Glomerular visceral epithelial cell (primary cell): ENCODE data around the gene CEPT1.

Experiments used
- DNase-seq: peaks from one replicate; pipeline ENCODE4 v3.0.0-alpha.2; 2016; ENCODE audit errors: extremely low spot score

CEPT1 gene

DNA sequence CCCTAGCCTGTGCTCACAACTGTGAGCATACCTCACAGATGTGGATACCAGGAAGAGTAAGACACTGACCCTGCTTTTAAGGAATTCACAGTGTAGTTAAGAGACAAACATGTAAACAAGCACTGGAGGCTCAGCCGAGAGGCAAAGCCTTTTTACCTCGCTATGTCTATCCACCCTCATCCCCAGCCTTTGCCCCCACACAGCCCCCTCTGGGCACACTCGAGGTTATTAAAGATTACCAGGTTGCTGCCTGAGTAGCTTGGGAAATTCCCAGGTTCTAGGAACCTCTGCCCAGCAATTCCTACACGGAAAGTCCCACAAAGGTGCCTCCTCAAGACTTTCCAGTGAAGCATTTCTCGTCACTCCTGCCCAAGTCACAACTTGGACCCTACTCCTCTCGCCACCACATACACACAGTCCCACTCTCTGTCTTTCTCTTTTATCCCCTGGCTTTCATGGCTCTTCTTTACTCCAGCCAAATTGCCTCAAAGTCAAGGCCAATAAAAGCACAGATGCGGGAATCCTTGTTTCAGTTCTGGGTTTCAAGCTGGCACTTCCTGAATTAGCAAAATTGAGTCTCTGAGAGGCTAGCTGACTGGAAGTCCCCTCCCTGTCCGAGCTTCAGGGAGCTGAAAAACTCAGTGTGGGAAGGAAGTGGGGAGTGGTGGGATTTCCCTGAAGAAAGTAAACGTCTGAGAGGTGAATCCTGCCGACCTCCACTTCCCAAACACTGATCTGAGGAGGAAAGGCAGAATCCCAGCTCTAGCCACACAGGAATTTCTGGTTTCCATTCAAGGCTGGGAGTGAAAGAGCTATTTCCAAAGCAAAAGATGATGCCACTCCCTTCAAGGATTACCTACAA is 52.9 kb downstream of the CEPT1 start:
- DNase-seq, result peak; percentile 63

DNA sequence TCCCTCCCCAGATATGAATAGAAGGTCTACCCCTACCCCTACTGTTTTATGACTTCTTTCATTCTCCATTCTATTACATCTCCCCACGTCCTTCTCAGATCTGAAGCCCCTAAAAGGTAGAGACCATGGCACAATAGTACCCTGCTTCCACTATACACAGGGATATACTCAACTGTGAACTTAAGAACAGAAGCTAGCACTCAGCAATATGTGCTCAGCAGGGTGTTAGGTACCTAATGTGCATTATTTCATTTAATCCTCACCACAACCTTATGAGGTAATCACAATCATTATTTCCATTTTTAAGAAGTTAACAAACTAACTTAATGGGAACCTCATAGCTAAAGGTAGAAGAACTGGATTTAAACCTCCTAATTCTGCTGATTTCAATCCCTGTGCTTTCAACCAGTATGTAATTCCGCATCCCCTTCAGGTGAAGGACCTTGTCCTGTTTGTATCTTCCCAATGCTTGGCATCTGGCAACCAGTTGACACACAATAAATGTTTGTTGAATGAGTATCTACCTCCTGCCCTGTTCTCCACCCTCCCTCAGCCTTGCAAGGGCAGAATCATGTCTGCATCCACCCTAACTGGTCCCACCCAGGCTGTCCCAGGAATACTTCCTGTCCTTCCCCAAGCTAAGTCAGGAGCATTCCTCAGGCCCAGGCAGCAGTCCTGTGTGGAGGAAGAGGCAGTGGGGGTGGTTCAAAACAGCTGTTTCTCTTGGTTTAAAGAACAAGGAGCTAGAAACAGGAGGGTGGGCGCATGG is 53.9 kb downstream of the CEPT1 start:
- no peak for DNase-seq

DNA sequence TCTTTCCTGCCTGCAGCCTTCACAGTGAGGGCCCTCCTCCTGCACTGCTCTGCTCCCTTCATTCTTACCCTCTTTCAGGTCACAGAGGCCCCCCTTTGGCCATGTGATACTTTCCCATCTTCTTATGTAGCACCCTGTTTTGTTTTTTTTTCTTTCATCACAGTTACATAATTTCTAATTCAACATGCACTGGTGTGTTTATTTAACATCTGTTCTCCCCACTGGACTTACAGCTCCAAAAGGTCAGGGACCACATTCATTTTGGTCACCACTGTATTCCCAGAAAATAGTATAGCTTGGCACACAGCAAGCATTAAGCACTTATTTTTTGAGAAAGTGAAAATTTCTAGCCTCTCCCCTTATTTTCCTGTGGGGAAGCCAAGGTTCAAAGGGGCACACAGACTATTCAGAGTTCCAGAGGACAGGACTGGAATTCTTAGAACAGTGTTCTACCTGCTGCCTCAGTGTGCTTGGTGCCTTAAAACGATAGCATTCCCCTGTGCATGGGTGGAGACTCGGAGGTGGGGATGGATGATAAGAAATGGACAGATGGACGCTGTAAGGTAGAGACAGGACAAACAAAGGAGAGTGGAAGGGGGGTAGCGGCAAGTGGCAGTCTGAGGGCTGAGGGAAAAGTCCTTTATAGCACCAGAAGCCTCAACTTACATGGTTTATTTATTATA is 55.1 kb downstream of the CEPT1 start:
- no peak for DNase-seq

DNA sequence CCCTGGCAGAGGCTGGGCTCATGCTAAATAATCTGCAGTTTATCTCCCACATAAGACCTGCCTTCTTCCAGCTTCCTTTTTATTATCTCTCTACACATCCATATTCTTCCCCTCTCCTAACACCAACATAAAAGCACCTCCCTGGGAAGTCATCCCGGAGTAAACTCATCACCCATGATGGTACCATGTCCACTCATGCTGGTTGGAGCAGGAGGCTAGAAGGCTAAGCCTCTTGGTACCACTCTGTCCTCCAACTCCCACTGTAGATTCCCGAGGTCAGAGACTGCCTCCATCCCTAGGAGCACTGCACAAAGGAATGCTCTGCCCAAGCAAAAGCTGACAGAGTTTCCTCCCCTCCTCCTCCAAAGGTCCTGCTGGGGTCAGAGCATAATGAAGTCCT is 56.2 kb downstream of the CEPT1 start:
- no peak for DNase-seq

DNA sequence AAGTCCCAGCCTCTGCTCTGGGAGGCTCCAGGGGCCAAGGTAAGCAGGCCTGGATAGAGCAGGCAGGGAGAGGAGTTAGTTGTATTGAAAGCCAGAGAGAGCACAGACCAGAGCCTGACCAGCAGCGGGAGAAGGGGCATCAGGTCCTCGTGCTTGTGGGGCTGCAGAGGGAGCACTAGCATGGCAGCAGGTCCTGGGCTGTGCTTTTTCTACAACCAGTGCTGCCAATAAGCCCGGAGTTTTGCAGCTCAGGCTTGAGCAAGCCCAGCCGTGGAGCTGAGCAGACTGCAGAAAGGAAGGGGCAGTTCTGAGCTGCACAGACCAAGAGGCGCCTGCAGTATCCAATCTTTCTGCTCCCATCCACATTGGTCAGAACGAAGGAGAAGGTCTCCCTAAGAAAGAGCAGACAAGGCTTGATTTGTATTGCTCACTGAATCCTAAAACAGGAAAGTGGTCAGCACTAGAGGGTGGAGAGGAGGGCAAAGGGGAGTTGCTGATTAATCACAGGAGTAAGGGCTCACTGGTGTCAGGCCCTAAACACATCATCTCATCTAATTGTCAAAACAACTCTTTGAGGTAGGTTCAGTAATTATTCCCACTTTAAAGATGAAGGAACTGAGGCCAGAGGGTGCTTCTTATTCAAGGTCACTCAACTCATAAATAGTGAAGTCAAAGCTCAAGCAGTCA is 57.7 kb downstream of the CEPT1 start:
- DNase-seq, result peak; percentile 42

DNA sequence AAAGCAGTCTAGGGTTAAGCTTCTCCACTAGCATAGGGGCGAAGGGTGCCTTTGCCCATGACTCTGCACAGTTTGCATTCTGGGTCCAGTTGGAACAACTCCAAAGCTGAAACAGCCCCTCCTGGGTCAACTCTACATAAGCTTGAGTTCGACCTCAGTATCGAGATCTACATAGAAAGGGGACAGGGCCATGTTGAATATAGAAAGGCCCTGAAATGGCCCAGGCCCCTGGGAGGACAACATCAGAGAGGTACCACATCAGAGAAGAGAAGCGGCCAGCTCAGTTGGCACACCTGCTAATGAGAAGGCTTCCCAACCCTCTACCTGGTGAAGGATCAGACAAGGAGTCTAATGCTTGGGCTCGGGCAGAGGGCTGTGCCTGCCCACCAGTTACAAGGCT is 58.8 kb downstream of the CEPT1 start:
- no peak for DNase-seq

DNA sequence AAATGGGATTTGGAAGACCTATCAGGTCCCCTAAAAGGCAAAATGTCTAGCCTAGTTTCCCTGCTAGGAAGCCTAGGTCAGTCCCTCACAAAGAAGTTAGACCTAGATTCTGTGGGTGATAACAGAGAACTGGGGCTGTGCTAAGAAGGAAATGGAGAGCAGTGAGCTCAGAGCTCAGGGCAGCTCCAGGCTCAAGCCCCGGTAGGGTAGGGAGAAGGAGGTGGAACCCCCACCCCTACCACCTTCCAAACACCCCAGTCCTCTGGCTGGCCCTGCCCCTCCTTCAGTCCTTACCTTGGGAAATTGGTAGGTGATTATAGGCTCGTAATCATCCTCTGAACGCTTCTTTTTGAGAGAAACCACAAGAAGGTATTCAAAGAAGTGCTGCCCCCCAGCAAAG is 59.3 kb downstream of the CEPT1 start:
- DNase-seq, result no peak

DNA sequence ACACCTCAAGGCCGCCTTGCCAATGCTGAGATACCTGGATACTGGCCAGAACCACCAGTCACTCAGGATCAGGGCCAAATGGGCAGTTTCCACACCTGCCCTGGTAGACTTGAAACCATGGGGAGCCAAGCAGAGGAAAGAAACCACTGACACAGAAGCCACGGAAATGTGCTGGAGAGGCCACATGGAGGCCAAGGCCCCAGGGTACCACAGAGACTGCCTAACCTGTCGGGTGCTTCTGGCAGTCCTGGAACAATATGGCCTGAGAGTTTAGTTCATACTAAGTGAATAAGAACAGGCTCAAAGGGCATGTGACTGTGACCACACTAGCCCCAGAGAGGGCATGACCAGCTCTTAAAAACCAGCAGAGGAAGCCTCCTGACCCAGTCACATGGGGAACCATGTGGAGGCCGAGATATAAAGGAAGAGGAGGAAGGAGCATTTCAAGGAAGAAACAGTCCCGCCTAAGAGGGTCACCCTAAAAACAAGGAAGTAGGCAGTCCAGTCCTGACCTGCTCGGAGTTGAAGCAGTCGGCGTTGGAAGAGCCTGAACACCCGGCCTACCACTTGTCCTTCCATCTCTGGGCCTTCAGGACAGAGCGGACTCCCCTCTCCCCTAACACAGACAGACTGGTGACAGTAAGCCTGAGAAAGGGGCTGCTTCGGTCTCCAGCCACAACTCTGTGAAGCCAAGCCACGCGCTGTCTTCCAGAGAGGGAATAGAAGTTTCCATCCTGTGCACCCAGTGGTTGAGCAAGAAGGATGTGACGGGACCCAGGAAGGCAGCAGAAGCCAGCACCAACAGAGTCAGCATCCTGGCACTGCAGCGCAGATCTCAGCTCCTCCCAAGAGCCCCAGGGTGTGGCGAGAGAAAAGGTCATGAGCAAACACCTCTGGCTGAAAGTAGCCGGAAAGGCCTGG is 60.1 kb downstream of the CEPT1 start, which contains the start of gene DENND2D:
Gene DENND2D (minus strand): TSS at position 766 of the 921 bp plus-strand sequence. CDS start 187 bp downstream, at position 579.
- DNase-seq, result no peak

DNA sequence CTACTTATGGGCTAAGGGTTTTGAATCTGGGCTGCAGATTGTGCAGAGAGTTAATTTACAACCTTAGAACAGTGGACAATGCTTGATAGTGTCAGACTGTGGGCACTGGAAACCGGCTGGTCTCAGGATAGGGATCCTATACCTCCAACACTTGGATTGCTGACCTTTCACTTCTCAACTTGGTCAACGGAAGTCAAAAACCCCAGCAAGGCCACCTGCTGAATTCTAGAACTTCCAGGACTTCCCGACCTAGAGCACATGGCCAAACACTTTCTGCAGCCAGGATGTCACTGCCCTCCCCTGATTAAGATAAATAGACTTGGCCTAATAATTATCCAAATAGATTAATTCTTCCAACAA is 60.8 kb downstream of the CEPT1 start:
- no peak for DNase-seq

DNA sequence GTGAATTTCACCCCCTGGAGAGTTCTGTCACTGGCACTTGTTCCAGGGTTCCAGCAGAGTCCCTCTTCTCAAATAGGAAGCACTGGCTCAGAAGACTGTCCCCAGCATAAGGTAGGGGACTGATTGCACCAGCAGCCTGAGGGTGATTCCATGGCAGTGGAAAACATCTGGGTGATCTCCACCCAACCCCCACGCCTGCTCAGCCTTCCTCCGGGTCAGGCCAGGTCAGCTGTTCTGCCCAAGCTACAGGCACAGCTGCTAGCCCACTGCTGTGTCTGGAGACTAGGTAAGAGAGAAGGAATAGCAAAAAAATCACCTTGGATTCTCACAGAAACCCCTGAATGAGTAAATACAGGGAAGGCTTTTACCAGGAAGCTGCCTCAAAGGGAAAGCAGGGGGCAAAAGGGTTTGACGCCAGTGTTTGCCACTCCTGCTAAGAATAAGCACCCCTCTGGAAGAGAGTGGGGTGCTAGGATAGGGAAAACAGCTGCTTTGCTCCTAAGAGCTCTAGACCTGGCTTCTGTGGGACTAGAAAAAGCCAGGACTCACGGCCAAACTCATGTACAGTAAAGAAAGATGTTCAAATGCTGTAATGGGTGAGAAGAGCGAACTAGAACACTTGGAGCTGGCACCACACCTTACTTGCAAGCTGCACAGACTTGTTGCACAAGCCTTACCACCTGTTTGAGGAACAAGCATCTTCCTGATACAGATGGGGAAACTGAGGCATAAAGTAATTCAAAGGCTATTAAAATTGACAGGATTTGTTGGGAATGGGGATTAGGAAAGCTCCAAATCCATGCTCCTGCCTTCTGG is 61.5 kb downstream of the CEPT1 start:
- no peak for DNase-seq

DNA sequence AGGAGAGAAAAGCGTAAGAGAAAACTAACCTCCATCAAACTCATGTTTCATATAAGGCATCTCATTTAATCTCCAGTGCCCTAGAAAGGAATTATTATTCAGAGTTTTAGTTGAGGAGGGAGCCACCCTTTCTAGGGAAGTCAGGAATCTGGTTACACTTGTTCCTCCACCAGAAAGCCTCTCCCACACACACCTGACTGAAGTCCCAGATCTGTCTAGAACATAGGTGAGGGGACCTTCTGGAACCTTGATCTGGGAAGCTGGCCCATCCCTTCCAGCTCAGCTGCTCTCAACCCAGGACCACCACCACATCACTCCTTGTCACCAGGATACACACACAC is 62.3 kb downstream of the CEPT1 start:
- no peak for DNase-seq

DNA sequence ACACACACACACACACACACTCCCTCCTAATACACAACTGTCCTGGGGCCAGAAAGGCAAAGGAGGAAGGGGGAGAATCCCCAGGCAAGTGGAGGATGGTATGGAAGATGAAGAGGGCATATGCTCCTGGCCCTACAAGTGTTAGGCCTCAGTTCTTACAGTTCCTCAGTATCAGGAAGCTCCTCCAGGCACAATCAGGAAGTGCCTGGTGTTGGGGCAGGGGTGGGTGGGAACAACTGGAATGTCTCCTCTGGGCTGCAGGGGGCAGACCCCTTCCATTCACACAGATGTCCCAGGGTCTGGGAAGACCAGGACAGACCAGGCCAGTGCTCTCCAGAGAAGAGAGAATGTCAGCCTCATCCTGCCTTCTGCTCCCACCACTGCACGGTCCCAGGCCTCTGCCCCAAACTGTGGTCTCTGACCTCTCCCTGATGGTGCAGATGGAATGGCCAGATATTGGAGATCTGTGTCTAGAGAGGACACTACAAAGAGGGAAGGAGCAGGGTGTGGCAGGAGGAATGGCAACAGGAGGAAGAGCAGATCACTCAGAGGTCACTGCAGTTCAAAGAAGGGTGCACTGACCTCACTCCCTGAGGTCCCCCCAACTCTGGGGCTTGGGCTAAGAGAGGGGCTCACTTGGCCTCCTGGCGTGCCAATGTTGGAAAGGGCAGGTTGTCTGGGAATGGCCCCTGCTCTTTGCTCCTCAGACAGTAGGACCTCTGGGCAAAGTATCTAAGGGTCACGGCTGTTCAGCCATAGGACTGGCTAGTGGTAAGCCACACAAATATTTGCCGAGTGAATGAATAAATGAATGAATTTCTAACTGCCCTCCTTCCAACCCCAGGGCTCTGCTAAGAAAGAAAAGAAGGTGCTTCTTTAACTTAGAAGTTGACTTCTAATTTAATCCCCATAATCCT is 62.9 kb downstream of the CEPT1 start:
- DNase-seq, result peak; percentile 28

DNA sequence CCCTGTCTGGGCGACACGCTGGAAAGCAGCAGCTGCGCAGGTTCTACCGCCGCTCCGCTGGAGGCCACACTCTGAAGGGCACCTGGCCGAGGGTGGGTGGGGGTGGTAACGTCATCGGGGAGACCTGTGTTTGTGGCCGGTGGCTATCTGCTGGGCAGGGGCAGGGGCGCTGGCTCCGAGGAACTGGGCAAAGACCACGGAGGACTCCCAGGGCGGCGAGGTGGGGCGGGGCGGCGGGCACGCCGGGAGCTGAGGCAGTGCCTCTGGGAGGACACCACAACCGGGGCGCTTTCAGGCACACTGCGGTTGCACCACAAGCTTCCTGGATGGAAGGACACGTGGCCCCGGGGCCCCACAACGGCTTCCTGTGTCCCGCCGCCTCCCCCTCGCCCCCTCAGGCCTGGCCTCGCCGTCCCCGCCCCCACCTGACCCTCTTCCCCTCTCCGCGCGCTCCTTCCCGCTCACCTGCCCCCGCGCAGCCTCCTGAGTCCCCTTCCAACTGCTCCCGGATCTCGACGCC is 63.7 kb downstream of the CEPT1 start:
- DNase-seq, result peak; percentile 70

DNA sequence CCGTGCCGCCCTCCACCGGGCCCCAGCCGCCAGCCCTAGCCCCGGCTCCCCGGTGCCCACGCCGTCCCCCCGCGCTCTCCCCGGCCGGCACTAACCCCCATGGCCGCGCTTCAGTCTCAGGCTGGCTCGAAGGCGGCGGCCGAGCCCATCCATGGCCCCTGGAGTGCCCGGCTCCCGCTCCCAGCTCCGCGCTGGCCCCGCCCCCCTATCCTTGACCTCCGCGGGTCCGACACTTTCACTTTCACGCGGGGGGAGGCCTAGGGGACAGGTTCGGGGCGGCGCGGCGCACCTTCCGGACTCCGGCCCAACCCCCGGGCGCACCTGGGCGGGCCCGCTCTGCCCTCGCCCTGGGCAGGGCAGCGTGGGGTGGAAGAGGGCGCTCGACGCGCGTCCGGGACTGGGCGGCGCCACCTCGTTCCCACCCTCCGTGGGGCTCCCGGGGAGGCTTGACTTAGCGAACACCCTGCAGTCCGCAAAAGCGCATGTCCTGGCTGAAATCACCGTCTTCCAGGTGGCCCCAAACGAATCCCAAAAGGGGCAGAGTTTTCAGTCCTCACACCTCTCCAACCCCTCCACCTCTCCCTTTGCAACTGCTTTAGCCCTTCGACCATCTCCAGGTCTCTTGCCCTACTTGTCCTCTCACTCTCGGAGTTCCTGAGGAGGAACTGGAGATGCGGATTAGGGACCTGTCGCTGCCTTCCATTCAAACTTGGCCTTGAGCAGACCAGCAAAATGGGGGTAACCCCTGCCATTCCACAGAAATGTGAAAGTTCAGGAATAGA is 64.4 kb downstream of the CEPT1 start:
- DNase-seq, result no peak

DNA sequence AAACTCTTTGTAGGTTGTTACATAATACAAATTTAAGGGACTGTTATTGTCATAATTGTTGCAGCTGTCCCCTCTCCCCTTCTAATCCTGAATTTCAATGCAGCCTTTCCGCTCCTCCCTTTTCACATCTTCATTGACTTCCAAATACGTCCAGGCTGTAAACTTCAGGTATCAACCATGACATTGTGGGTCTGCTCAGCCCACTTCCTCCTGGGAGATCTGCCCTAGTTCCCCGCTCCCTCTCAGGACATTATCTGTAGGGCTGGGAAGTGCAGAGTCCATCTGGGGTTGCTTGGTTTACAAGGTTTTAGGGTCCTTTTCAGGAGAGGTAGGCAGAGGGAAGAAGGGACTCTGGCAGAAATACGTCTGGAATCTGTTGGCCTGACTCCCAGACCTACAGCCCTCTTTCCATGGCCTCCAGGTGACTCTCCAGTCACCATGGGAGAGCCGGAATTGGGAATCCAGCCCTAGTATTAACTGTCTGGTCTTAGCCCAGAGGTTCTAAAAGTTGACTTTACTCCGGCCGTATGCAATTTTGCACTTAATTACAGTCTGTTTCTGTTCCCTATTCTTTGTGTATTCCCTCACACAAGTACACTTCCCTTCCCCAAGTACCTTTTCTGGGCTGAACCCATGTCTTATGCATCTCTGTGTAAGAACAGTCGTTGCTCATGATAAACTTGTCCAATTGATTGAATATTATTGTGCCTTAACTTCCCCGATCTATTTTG is 65.1 kb downstream of the CEPT1 start:
- DNase-seq, result no peak

DNA sequence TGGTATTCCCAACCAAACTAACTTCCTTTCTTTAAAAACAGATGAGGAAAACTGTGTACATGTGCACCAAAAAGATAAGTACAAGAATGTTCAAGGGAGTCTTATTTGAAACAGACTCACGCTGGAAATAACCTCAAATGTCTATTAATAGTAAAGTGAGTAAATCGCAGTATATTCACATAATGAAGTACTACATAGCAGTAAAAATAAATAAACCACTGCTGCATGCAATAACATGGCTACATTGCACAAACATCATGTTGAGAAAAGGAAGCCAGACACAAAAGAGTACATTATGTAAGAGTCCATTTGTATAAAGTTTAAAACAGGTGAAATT is 65.7 kb downstream of the CEPT1 start:
- no peak for DNase-seq

DNA sequence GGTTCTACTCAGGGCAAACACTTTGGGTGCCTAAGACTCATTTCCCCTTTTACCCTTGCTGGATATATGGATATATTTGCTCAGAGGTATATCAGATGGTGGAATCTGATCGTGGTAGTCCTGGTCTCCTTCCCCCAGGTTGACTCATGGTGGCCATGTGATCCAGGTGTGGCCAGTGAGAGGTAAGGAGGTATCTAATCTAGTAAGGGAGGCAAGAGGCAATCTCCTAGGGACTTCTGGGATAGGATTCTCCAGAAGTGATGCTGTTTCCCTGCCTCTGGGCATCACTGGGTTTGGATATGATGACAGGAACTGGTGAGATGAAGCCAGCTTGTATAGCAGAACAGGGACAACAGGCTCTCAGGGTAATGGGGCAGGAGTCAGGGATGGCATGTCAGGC is 68.9 kb downstream of the CEPT1 start:
- DNase-seq, result no peak
